Measurements from ENCODE around the gene HTR2C. TPM values are rescaled to one million over a fixed set of nuclear protein-coding genes. Genes with fewer than 3 reads are reported as not detected.
A peak's percentile ranks its signal among the peaks of the same experiment; 100 is the strongest.

The HTR2C gene
- polyA plus RNA-seq, 2 of the 4 experiments (the other 2 are of a cell fraction), result not detected

DNA sequence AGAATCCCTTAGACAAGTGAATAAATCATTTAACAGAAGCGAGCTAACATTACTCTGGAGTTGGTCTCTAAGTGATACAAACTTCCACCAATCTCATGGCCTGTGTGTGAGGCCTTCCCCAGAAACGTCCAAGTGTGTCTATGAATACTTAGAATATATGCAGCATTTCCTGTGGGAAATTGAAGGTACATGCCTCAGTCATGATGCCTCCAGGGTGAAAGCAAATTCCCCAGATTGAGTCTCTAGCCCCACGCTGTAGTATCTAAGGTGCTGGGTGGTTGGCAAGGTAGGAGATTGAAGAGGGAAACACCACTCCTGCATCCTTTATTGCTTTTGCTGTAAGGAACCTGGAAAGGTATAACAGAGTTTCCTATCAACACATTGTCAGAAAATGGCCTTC lies 319.7 kb downstream of the HTR2C start:
- no peak for DNase-seq (ENCODE audit: low read depth in 1 of 2, low spot score in 1 of 2)
- H3K4me3 ChIP-seq, result no peak overlapping the region
- no peaks in the 10 kb centered on the region for H3K9me3 ChIP-seq
- ChIA-PET POLR2A (no interaction called here), CTCF (no interaction called here)
- ATAC-seq, result no peak
- H3K4me1 ChIP-seq, result no peaks in the 10 kb centered on the region
- no peak for TF ChIP-seq MAFK (IDR thresholded peaks at IDR 0.05; ENCODE audit: partially characterized antibody)
- no peak for TF ChIP-seq EHMT2 (IDR thresholded peaks at IDR 0.05; ENCODE audit: low read depth)
- no peak for TF ChIP-seq EP300 (IDR thresholded peaks at IDR 0.05)
- no peak for TF ChIP-seq JUNB (IDR thresholded peaks at IDR 0.05)
- no peak for TF ChIP-seq ESRRA (IDR thresholded peaks at IDR 0.05; ENCODE audit: borderline replicate concordance, low read length)
- no peak for TF ChIP-seq BHLHE40 (IDR thresholded peaks at IDR 0.05; ENCODE audit: low read depth, low read length)
- TF ChIP-seq, protein P1, sequence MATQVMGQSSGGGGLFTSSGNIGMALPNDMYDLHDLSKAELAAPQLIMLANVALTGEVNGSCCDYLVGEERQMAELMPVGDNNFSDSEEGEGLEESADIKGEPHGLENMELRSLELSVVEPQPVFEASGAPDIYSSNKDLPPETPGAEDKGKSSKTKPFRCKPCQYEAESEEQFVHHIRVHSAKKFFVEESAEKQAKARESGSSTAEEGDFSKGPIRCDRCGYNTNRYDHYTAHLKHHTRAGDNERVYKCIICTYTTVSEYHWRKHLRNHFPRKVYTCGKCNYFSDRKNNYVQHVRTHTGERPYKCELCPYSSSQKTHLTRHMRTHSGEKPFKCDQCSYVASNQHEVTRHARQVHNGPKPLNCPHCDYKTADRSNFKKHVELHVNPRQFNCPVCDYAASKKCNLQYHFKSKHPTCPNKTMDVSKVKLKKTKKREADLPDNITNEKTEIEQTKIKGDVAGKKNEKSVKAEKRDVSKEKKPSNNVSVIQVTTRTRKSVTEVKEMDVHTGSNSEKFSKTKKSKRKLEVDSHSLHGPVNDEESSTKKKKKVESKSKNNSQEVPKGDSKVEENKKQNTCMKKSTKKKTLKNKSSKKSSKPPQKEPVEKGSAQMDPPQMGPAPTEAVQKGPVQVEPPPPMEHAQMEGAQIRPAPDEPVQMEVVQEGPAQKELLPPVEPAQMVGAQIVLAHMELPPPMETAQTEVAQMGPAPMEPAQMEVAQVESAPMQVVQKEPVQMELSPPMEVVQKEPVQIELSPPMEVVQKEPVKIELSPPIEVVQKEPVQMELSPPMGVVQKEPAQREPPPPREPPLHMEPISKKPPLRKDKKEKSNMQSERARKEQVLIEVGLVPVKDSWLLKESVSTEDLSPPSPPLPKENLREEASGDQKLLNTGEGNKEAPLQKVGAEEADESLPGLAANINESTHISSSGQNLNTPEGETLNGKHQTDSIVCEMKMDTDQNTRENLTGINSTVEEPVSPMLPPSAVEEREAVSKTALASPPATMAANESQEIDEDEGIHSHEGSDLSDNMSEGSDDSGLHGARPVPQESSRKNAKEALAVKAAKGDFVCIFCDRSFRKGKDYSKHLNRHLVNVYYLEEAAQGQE (IDR thresholded peaks at IDR 0.05), result no peak
- TF ChIP-seq SREBF2 (IDR thresholded peaks at IDR 0.05), result no peak
- TF ChIP-seq, protein P2, sequence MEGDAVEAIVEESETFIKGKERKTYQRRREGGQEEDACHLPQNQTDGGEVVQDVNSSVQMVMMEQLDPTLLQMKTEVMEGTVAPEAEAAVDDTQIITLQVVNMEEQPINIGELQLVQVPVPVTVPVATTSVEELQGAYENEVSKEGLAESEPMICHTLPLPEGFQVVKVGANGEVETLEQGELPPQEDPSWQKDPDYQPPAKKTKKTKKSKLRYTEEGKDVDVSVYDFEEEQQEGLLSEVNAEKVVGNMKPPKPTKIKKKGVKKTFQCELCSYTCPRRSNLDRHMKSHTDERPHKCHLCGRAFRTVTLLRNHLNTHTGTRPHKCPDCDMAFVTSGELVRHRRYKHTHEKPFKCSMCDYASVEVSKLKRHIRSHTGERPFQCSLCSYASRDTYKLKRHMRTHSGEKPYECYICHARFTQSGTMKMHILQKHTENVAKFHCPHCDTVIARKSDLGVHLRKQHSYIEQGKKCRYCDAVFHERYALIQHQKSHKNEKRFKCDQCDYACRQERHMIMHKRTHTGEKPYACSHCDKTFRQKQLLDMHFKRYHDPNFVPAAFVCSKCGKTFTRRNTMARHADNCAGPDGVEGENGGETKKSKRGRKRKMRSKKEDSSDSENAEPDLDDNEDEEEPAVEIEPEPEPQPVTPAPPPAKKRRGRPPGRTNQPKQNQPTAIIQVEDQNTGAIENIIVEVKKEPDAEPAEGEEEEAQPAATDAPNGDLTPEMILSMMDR (IDR thresholded peaks at IDR 0.05), result no peak
- TF ChIP-seq NR3C1 (IDR thresholded peaks at IDR 0.05), result no peak
- TF ChIP-seq NPAS2 (CRISPR knock-in tag; IDR thresholded peaks at IDR 0.05; ENCODE audit: borderline replicate concordance), result no peak
- TF ChIP-seq HOXB5 (CRISPR knock-in tag; IDR thresholded peaks at IDR 0.05), result no peak
- TF ChIP-seq BCL3 (IDR thresholded peaks at IDR 0.05), result no peak
- 14% methylated on average over 3 of the region's 3 CpGs for WGBS (ENCODE audit: missing lambda C conversion rate)
- H3K4me2 ChIP-seq, result no peak overlapping the region
- no peak for FAIRE-seq
- H3K27ac ChIP-seq, result no peak overlapping the region

GRCh38 chrX:114905251-114905650 lies 321.4 kb downstream of the HTR2C start:
- WGBS (ENCODE audit: missing lambda C conversion rate), result 11% methylated on average over 2 of the region's 2 CpGs
- no peak for TF ChIP-seq HOXB13 (CRISPR knock-in tag; IDR thresholded peaks at IDR 0.05; ENCODE audit: low read depth)
- TF ChIP-seq SREBF2 (IDR thresholded peaks at IDR 0.05), result no peak
- TF ChIP-seq HEYL (CRISPR knock-in tag; IDR thresholded peaks at IDR 0.05), result no peak
- no peak for TF ChIP-seq ZSCAN20 (CRISPR knock-in tag; IDR thresholded peaks at IDR 0.05)
- TF ChIP-seq KDM1A (IDR thresholded peaks at IDR 0.05; ENCODE audit: low read depth), result no peak
- Histone ChIP-seq H3K4me2 (no peak overlapping the region), H3K4me1 (no peaks in the 10 kb centered on the region), H3K9me3 (no peaks in the 10 kb centered on the region), H3K4me3 (no peak overlapping the region), H3K27ac (no peak overlapping the region)
- FAIRE-seq (peak; percentile 32), ATAC-seq (no peak), DNase-seq (ENCODE audit: low read depth in 1 of 2, low spot score in 1 of 2) (no peak)
- CTCF ChIA-PET, result no interaction called here
- POLR2A ChIA-PET, result no interaction called here

DNA sequence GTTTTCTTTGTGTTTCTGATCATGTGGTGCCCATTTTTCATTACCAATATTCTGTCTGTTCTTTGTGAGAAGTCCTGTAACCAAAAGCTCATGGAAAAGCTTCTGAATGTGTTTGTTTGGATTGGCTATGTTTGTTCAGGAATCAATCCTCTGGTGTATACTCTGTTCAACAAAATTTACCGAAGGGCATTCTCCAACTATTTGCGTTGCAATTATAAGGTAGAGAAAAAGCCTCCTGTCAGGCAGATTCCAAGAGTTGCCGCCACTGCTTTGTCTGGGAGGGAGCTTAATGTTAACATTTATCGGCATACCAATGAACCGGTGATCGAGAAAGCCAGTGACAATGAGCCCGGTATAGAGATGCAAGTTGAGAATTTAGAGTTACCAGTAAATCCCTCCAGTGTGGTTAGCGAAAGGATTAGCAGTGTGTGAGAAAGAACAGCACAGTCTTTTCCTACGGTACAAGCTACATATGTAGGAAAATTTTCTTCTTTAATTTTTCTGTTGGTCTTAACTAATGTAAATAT lies 323.2 kb downstream of the HTR2C start:
- no peaks in the 10 kb centered on the region for H3K4me1 ChIP-seq
- POLR2A ChIA-PET, result no interaction called here
- no peak overlapping the region for H3K4me3 ChIP-seq
- WGBS (ENCODE audit: missing lambda C conversion rate), result 56% methylated on average over 9 of the region's 9 CpGs
- no peak overlapping the region for H3K27ac ChIP-seq
- CTCF ChIA-PET, result no interaction called here
- DNase-seq (ENCODE audit: low read depth in 1 of 2, low spot score in 1 of 2) (no peak), ATAC-seq (no peak), FAIRE-seq (peak; percentile 73)
- no peaks in the 10 kb centered on the region for H3K9me3 ChIP-seq
- no peak overlapping the region for H3K4me2 ChIP-seq
- TF ChIP-seq MAZ (IDR thresholded peaks at IDR 0.05; ENCODE audit: borderline replicate concordance, low read depth, low read length) (no peak), FOXS1 (CRISPR knock-in tag; IDR thresholded peaks at IDR 0.05) (no peak), MYC (IDR thresholded peaks at IDR 0.05; ENCODE audit: borderline replicate concordance, low read length) (no peak), NFE2L2 (conservative IDR thresholded peaks at IDR 0.05; ENCODE audit: low read length) (no peak), E2F6 (IDR thresholded peaks at IDR 0.05; ENCODE audit: borderline replicate concordance, low read depth) (no peak), EP300 (IDR thresholded peaks at IDR 0.05) (no peak), BHLHE40 (IDR thresholded peaks at IDR 0.05; ENCODE audit: low read depth, low read length) (no peak), CBX2 (IDR thresholded peaks at IDR 0.05; ENCODE audit: borderline replicate concordance, low read depth) (no peak), HES2 (IDR thresholded peaks at IDR 0.05) (no peak), FOSB (CRISPR knock-in tag; IDR thresholded peaks at IDR 0.05) (no peak), RFX5 (IDR thresholded peaks at IDR 0.05) (no peak), HDAC2 (IDR thresholded peaks at IDR 0.05) (no peak)
- TF ChIP-seq, protein P3, sequence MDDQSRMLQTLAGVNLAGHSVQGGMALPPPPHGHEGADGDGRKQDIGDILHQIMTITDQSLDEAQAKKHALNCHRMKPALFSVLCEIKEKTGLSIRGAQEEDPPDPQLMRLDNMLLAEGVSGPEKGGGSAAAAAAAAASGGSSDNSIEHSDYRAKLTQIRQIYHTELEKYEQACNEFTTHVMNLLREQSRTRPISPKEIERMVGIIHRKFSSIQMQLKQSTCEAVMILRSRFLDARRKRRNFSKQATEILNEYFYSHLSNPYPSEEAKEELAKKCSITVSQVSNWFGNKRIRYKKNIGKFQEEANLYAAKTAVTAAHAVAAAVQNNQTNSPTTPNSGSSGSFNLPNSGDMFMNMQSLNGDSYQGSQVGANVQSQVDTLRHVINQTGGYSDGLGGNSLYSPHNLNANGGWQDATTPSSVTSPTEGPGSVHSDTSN (IDR thresholded peaks at IDR 0.05), result no peak

Measured in A549 (cell line).